OCI-LY3 (cell line): ENCODE results near the gene RAET1E.
"Not testable (repeated sequence)": the region's sequence is repeated elsewhere in the genome, so short reads cannot be mapped to it uniquely, and the experiment has no call there.

ENCODE experiments used
- H2AFZ ChIP-seq: fragments of 200-600, 300-600 bp; shearing (Covaris generic); 2 replicates; pipeline ENCODE4 v1.6.0; 2014; ENCODE audit warnings: antibody characterized with exemption, low read depth, low read length
- H3K27ac ChIP-seq: fragments of 200-600, 300-600 bp; sonication (generic); 2 replicates; pipeline ENCODE4 v1.5.1; 2014; ENCODE audit warnings: mild to moderate bottlenecking, low read length, moderate library complexity, mixed read lengths
- H3K27me3 ChIP-seq: fragments of 200-600, 300-600 bp; sonication (generic); 2 replicates; pipeline ENCODE4 v1.6.1; 2014; ENCODE audit warnings: low read depth, low read length, mixed read lengths
- H3K36me3 ChIP-seq: fragments of 200-600, 300-600 bp; sonication (generic); replicated peaks from 2 replicates; pipeline ENCODE3; 2014; ENCODE audit warnings: low read depth, low read length, mixed read lengths
- H3K4me1 ChIP-seq: fragments of 300-600, 200-600 bp; sonication (generic); 2 replicates; pipeline ENCODE4 v1.6.1; 2014; ENCODE audit warnings: low read length, mixed read lengths
- H3K4me2 ChIP-seq: fragments of 200-600, 300-600 bp; sonication (generic); 2 replicates; pipeline ENCODE4 v1.6.1; 2014; ENCODE audit warnings: low read length, mixed read lengths
- H3K4me3 ChIP-seq: fragments of 300-600, 200-600 bp; sonication (generic); 2 replicates; pipeline ENCODE4 v1.5.1; 2014; ENCODE audit warnings: antibody characterized with exemption, mild to moderate bottlenecking, low read length, moderate library complexity
- H3K79me2 ChIP-seq: fragments of 300-600, 200-600 bp; shearing (Covaris generic); 2 replicates; pipeline ENCODE4 v1.6.1; 2014; ENCODE audit warnings: mild to moderate bottlenecking, low read length, mixed read lengths
- H3K9ac ChIP-seq: fragments of 300-600, 200-600 bp; shearing (Covaris generic); 2 replicates; pipeline ENCODE4 v1.6.0; 2014; ENCODE audit warnings: mild to moderate bottlenecking, low read length, moderate library complexity
- H3K9me3 ChIP-seq: fragments of 200-600, 300-600 bp; shearing (Covaris generic); 2 replicates; pipeline ENCODE4 v1.6.1; 2014; ENCODE audit warnings: low read length, mixed read lengths; ENCODE audit not compliant: insufficient read depth
- H4K20me1 ChIP-seq: fragments of 200-600, 300-600 bp; sonication (generic); 2 replicates; pipeline ENCODE4 v1.6.1; 2016; ENCODE audit warnings: low read length, mixed read lengths; ENCODE audit not compliant: insufficient read depth
- EZH2phosphoT487 ChIP-seq: fragments of 200-600 bp; shearing (Covaris generic); IDR thresholded peaks from 2 replicates; pipeline ENCODE4 v1.6.1; 2018; ENCODE audit warnings: antibody characterized with exemption, mixed run types, low read depth
- TF ChIP-seq, protein P1 (sequence below): fragments of 200-600, 300-600 bp; sonication (generic); IDR thresholded peaks from 2 replicates; pipeline ENCODE4 v1.5.1; 2014; ENCODE audit warnings: antibody characterized with exemption, low read length, low read depth

Gene RAET1E

DNA sequence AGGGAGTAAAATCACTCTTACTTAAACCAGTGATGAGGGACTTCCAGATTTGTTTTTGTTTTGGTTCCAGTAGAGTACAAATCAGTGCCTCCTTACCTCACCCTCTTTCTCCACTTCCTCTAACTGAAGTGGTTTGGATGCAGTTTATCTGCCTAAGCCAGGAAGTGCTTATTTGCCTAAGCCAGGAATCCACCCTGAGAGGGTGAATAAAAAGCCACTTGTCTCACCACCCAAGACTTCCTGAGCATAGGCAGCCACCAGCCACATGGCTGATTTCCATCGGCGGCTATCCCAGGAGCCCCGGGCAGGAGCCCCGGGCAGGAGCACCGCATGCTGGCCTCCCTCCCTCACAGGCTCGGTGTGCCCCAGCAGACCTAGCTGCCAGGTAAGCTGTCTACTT is 45.7 kb downstream of the RAET1E start:
- no peak overlapping the region for H3K9ac ChIP-seq
- no peaks in the 10 kb centered on the region for H3K79me2 ChIP-seq
- peaks cover 11% of the 10 kb centered on the region for H3K4me1 ChIP-seq
- H2AFZ ChIP-seq, result no peak overlapping the region
- no peaks in the 10 kb centered on the region for H3K36me3 ChIP-seq
- no peak for TF ChIP-seq EZH2phosphoT487
- TF ChIP-seq, protein P1, sequence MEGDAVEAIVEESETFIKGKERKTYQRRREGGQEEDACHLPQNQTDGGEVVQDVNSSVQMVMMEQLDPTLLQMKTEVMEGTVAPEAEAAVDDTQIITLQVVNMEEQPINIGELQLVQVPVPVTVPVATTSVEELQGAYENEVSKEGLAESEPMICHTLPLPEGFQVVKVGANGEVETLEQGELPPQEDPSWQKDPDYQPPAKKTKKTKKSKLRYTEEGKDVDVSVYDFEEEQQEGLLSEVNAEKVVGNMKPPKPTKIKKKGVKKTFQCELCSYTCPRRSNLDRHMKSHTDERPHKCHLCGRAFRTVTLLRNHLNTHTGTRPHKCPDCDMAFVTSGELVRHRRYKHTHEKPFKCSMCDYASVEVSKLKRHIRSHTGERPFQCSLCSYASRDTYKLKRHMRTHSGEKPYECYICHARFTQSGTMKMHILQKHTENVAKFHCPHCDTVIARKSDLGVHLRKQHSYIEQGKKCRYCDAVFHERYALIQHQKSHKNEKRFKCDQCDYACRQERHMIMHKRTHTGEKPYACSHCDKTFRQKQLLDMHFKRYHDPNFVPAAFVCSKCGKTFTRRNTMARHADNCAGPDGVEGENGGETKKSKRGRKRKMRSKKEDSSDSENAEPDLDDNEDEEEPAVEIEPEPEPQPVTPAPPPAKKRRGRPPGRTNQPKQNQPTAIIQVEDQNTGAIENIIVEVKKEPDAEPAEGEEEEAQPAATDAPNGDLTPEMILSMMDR, result no peak
- no peak overlapping the region for H3K4me2 ChIP-seq
- H3K27me3 ChIP-seq, result no peaks in the 10 kb centered on the region
- H3K4me3 ChIP-seq, result no peak overlapping the region
- no peaks in the 10 kb centered on the region for H3K9me3 ChIP-seq
- H4K20me1 ChIP-seq, result no peaks in the 10 kb centered on the region
- no peak overlapping the region for H3K27ac ChIP-seq

DNA sequence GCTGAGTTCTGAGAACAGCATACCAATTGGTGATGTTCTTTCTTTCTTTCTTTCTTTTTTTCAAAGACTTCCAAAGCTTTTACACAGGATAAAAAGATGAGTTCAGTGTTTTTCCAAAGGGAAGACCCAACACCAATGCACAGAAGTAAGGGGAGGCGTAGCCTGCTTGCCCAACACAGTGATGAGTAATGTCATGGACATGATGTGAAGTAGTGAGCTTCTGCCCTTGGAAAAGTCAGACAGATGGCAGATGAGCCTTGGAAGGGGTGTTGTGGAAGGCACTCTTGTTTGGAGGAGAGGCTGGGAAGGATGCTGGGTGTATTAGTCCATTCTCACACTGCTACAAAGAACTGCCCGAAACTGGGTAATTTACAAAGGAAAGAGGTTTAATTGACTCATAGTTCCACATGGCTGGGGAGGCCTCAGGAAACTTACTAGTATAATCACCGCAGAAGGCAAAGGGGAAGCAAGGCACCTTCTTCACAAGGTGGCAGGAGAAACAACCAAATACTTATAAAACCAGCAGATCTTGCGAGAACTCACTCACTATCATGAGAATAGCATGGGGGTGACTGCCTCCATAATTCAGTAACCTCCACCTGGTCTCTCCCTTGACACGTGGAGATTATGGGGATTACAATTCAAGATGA is 46.3 kb downstream of the RAET1E start:
- Histone ChIP-seq H3K4me3 (no peak overlapping the region), H3K27me3 (no peaks in the 10 kb centered on the region), H3K4me1 (peaks cover 11% of the 10 kb centered on the region), H2AFZ (no peak overlapping the region), H3K79me2 (no peaks in the 10 kb centered on the region), H3K9me3 (no peaks in the 10 kb centered on the region), H3K9ac (no peak overlapping the region), H3K27ac (no peak overlapping the region), H3K4me2 (no peak overlapping the region), H4K20me1 (no peaks in the 10 kb centered on the region), H3K36me3 (no peaks in the 10 kb centered on the region)
- TF ChIP-seq, protein P1, result no peak
- TF ChIP-seq EZH2phosphoT487, result no peak

DNA sequence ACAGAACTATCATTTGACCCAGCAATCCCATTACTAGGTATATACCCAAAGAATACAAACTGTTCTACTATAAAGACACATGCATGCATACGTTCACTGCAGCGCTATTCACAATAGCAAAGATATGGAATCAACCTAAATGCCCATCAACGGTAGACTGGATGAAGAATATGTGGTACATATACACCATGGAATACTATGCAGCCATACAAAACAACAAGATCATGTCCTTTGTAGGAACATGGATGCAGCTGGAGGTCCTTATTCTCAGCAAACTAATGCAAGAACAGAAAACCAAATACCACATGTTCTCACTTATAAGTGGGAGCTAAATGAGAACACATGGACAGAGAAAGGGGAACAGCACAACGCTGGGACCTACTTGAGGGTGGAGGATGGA is 49.6 kb downstream of the RAET1E start:
- H3K4me3 ChIP-seq, H3K4me2 ChIP-seq, H3K79me2 ChIP-seq, H4K20me1 ChIP-seq, H3K9ac ChIP-seq, H3K27ac ChIP-seq, H3K27me3 ChIP-seq, H2AFZ ChIP-seq, H3K9me3 ChIP-seq, H3K36me3 ChIP-seq: not testable (repeated sequence)
- peaks cover 11% of the 10 kb centered on the region for H3K4me1 ChIP-seq
